HG03066 (cell line): Measurements from ENCODE around the gene CCDC91.
A peak's percentile ranks its signal among the peaks of the same experiment; 100 is the strongest.
"Not testable (repeated sequence)": the region's sequence is repeated elsewhere in the genome, so short reads cannot be mapped to it uniquely, and the experiment has no call there.

Experiments
- ATAC-seq: cut with Tn5 transposase; IDR thresholded peaks from one replicate; pipeline ENCODE4 v1.9.1; 2021; ENCODE audit warnings: low read depth; ENCODE audit not compliant: unreplicated experiment

Gene CCDC91

DNA sequence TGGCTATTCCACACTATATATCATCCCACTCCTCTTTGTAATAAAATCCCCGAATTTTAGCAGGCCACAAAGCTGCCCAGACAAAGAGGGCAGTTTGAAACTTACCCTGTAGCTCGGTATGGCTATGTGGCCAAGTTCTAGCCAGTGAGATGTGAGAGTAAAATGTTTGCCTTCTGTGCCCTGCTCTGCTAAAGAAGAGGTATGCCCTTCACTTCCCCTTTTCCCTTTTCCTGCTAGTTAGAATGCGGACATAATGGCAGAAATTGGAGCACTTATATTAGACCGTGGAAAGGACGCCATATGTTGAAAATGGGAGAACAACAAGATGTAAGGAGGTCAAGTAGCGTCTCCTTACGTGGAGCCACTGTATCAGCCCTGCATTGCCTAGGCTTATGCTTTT lies 11.5 kb upstream of the CCDC91 start:
- no peak for ATAC-seq

DNA sequence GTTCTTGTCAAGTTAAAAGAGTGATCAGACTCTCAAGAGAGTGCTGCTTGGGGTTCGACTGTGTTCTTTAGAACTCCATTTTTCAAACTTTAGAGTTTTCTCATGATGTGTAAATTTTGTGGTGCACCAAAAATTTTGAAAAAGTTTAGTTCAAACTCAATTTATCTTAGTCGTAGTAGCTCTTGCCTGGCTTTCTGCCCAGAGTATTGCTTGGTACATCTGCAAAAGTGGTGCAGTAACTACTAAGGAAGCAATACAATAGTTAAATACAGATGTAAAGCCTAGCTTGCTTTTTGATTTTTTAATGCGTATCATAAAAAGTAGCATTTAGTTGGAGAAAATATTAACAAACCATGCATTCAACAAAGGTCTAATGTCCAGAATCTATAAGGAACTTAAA lies 9.5 kb upstream of the CCDC91 start:
- ATAC-seq, result no peak

- ATAC-seq, result no peak
Measured at GRCh38 chr12:28184375-28184774, 5.9 kb upstream of the CCDC91 start.

DNA sequence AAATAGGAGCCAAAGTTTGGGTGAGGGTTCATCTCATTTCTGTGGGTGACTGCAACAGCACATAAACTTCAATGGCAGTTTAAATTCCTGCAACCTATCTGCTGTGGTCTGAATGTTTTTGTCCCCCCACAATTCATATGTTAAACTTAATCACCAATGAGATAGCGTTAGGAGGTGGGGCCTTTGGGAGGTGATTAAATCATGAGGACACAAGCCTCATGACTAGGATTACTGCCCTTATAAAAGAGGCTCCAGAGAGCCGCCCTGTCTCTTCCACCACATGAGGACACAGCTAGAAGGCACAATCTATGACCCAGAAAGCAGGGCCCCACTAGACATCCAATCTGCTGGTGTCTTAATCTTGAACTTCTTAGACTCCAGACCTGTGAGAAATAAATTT lies 3.8 kb upstream of the CCDC91 start:
- no peak for ATAC-seq

DNA sequence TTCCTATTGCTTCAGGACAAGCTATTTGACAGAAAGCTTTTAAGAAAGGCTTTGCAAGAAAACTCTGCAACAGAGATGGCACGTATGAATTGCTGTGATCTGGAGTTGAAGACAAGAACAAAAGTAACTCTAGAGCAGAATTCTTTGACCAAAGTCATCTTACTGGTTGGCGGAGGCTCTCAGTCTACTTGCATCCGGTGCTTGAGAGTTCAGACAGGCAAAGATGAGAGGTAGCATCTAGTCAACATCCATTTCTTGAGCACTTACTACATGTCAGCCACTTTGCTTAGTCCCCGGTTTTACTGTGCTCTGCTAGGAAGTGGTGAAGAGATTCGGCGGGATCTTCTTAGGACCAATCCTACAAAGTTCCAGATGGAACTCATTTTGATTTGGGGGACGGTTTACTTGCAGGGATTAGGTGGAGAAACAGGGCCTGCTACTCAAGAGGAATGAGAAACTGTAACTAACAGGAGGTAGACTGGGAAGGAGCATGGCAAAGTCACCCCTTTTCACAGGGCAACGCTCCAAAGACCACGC lies 404 bp upstream of the CCDC91 start:
- no peak for ATAC-seq

DNA sequence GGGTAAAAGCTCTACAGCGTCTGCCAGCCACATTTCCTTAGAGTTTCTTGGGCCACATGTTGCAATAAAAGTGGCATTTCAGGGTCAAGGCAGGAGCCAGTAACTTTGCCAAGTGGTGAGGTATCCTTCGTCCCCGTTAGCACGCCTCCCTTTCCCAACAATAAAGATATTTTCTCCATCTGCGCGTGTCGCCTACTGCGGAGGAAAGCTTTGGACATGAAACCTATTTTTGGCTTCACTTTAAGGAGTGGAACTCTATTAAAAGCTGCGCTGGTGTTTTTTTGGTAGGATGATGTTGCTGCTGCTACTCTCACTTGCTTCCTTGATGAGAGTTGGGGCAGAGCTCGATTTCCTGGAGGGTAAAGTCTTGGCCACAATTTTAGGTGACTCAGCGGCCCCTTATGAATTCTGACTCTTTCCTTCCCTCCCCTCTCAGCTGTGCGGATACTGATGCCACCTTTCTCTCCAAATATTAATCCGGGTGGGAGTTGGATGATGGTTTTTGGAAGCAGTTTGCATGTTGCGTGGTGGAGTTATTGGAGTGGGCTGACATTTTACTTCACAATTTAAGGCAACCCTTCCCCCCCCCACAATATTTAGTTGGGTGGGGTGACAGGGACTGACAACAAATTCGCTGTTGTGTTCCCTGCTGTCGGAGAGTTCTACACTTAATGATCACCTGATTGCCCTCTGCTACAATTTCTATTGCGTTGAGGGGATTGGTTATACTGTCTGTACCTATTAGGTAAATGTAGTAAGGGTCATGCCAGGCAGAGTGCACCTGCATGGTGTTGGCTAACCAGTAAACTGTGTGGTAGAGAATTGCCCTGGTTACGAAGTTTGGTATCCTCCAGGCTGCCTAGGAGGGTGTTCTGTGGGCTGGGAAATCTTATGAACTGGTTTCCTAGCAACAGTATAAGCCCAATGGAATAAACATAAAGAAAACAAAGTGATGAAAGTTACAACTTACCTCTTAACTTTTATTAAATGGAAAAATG lies 1.1 kb downstream of the CCDC91 start:
- ATAC-seq, result peak; percentile 11

DNA sequence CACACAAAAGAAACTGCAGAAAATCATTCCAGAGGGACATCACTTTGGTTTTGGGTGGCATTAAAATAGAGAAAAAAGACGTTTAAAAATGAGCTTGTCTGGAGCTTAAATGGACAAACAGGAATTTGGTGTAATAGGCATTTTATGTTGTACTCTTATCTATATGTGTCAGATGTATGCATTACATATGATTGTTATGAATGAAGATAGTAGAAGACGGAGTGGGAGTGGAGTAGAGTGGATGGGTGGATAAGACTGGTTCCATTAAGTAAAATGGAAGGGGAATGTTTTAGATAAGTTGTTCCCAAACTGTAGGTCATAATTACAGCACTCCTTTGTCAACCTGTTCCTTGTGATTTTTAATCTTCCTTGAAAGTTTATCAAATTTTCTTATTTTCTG lies 1.9 kb downstream of the CCDC91 start:
- ATAC-seq, result no peak

DNA sequence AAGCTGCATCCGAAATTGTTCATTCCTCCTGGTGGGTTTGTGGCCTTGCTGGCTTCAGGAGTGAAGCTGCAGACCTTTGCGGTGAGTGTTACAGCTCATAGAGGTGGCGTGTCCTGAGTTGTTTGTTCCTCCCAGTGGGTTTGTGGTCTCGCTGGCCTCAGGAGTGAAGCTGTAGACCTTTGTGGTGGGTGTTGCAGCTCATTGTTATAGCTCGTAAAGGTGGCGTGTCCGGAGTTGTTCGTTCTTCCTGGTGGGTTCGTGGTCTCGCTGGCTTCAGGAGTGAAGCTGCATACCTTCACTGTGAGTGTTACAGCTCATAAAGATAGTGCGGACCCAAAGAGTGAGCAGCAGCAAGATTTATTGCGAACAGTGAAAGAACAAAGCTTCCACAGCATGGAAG lies 4.4 kb downstream of the CCDC91 start:
- ATAC-seq, result not testable (repeated sequence)

DNA sequence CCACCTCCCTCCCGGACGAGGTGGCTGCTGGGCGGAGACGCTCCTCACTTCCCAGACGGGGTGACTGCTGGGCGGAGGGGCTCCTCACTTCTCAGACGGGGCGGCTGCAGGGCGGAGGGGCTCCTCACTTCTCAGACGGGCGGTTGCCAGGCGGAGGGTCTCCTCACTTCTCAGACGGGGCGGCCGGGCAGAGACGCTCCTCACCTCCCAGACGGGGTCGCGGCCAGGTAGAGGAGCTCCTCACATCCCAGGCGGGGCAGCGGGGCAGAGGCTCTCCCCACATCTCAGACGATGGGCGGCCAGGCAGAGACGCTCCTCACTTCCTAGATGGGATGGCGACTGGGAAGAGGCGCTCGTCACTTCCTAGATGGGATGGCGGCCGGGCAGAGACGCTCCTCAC lies 10.9 kb downstream of the CCDC91 start:
- ATAC-seq, result not testable (repeated sequence)

- ATAC-seq, result no peak
Measured at GRCh38 chr12:28202374-28203130, 12.3 kb downstream of the CCDC91 start.

- no peak for ATAC-seq
Measured at GRCh38 chr12:28209782-28210181, 19.5 kb downstream of the CCDC91 start.

- no peak for ATAC-seq
Measured at GRCh38 chr12:28212182-28212581, 21.9 kb downstream of the CCDC91 start.

DNA sequence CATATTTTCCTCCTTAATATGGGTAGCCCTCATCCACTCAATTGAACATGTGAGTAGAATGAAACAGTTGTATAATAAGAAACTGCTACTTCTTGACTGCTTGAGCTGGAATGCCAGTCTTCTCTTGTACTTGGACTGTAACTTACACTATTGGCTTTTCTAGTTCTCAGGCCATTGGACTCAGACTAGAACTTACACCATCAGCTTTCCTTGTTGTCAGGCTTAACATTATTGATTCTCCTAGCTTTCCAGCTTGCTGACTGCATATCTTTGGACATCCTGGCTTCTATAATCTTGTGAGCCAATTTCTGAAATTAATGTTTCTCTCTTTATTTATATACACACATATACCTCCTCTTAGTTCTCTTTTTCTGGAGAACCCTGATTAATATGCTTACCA lies 24.8 kb downstream of the CCDC91 start:
- no peak for ATAC-seq

- ATAC-seq, result no peak
Measured at GRCh38 chr12:28216016-28216415, 25.8 kb downstream of the CCDC91 start.

DNA sequence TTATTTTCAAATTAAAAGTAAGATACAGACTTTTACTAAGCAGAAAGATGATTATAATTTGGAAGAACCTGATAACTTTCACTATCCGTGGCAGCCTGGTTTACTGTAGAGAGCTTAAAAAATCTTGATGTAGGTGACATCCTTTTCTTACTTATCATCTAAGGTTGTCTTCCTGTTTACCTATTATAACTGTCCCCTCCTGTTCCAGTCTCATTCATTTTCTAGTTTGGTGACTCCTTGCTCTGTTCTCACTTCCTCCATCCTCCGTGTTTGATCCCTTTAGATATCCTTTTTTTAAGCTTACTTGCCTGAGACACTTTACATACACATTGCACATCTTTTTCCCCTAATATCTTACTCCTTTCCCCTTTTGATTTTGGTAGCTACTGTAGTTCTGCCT lies 27.5 kb downstream of the CCDC91 start:
- no peak for ATAC-seq

DNA sequence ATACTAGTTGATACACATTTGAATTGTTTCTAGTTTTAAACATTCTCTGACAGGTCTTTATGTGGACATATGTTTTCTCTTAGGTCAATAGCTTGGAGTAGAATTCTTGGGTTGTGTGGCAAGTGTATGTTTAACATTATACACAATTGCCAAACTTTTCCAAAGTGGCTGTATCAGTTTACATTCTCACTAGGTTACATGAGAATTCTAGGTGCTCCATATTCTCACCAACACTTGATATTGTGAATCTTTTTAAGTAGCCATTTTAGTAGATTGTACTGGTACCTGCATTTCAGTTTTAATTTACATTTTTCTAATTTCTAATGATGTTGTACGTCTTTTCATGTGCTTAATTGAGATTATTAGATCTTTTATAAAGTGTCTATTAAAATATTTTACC lies 28.6 kb downstream of the CCDC91 start:
- no peak for ATAC-seq

- no peak for ATAC-seq
Measured at GRCh38 chr12:28219827-28220226, 29.6 kb downstream of the CCDC91 start.

DNA sequence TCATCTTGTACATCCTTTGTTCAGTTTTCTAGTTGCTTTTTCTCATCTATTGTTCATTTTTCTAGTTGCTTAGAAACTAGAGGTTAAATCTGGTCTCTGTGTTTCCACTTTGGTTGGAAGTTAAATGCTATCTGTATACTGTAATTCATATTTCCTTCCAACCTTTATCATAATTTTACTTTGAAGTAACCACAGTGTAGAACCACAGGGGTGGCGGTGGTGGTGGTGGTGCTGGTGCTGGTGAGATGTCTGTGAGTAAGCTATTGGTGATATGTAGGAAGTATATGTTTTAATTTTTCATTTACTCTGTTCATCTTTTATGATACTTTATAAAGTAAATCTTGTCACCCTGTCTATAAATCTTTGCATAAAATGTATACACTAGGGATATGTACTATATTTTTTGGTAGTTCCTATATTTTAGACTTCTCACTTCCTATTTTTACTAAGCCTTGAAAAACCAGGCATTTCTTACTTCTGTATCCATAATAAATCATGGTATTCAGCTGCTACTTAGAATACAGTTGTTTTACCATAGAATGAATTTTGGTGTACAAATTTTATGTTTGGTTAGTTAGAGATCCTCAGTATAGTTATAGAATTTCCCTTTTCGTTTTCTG lies 31.9 kb downstream of the CCDC91 start:
- ATAC-seq, result no peak

- peak; percentile 79 for ATAC-seq
Measured at GRCh38 chr12:28223025-28223554, 32.8 kb downstream of the CCDC91 start.

DNA sequence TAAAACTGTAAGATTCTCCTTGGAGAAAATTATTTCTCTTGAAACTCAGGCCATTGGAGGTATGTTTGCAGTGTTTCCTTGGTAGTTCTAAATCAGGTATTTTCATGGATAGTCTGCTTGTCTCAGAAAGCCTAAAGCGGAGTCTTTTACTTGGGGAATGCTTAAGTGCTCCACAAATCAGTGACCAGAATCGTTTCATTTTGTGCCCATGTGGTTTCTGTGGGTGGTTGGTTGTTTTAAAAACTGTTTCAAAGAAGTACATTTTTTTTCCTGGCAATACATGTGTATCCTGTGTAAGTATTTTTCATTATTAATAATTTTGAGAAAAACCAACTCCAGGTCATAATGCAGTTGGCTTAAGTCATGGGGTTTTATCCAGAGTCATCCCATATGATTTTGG lies 33.6 kb downstream of the CCDC91 start:
- ATAC-seq, result no peak

DNA sequence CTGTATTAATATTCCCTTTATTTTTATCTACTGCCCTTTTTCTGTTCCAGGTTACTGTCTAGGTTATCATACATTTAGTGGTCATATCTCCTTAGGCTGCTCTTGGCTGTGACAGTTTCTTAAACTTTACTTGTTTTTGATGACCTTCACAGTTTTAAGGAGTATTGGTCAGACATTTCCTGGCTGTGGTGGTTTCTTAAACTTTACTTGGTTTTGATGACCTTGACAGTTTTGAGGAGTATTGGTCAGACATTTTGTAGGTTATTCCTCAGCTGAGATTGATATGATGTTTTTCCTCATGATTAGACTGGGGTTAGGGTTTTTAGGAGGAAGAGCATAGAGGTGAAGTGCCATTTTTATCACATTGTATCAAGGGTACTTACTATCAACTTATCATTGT lies 36.4 kb downstream of the CCDC91 start:
- no peak for ATAC-seq
